RPMI8226 (cell line): ENCODE data around the gene CAMTA1.
"Not testable (repeated sequence)": the region's sequence is repeated elsewhere in the genome, so short reads cannot be mapped to it uniquely, and the experiment has no call there.

Experiments used
- DNase-seq: peaks from one replicate; pipeline ENCODE4 v3.0.0-alpha.2; 2015

Gene CAMTA1

GRCh38 chr1:7589080-7589735 lies 804.0 kb downstream of the CAMTA1 start:
- no peak for DNase-seq

- no peak for DNase-seq
Measured at GRCh38 chr1:7589774-7590425, 804.6 kb downstream of the CAMTA1 start.

GRCh38 chr1:7590426-7590790 lies 805.2 kb downstream of the CAMTA1 start:
- DNase-seq: no peak

- DNase-seq: no peak
Measured at GRCh38 chr1:7591565-7591964, 806.3 kb downstream of the CAMTA1 start.

GRCh38 chr1:7592120-7592798 lies 807.0 kb downstream of the CAMTA1 start:
- no peak for DNase-seq

GRCh38 chr1:7594002-7594713 lies 808.9 kb downstream of the CAMTA1 start:
- DNase-seq: no peak

- no peak for DNase-seq
Measured at GRCh38 chr1:7594714-7595295, 809.6 kb downstream of the CAMTA1 start.

GRCh38 chr1:7595336-7595735 lies 810.1 kb downstream of the CAMTA1 start:
- no peak for DNase-seq

- no peak for DNase-seq
Measured at GRCh38 chr1:7596126-7596965, 811.1 kb downstream of the CAMTA1 start.

GRCh38 chr1:7598058-7598457 lies 812.8 kb downstream of the CAMTA1 start:
- DNase-seq: not testable (repeated sequence)

- DNase-seq: not testable (repeated sequence)
Measured at GRCh38 chr1:7604906-7605305, 819.7 kb downstream of the CAMTA1 start.

GRCh38 chr1:7606096-7606495 lies 820.8 kb downstream of the CAMTA1 start:
- DNase-seq: no peak

- no peak for DNase-seq
Measured at GRCh38 chr1:7607097-7607496, 821.8 kb downstream of the CAMTA1 start.

- DNase-seq: no peak
Measured at GRCh38 chr1:7608628-7609305, 823.5 kb downstream of the CAMTA1 start.

GRCh38 chr1:7609311-7609994 lies 824.2 kb downstream of the CAMTA1 start:
- DNase-seq: no peak

- DNase-seq: no peak
Measured at GRCh38 chr1:7610106-7610731, 825.0 kb downstream of the CAMTA1 start.

GRCh38 chr1:7610936-7611335 lies 825.7 kb downstream of the CAMTA1 start:
- no peak for DNase-seq

GRCh38 chr1:7611421-7612010 lies 826.3 kb downstream of the CAMTA1 start:
- DNase-seq: no peak

GRCh38 chr1:7613106-7613850 lies 828.0 kb downstream of the CAMTA1 start:
- no peak for DNase-seq
